SHP77 treated with DMSO at 0.1 percent for 48 hours (cell line): ENCODE data around the gene DMTF1.
"Not testable (repeated sequence)": the region's sequence is repeated elsewhere in the genome, so short reads cannot be mapped to it uniquely, and the experiment has no call there.

Experiments used
- DNase-seq: peaks from one replicate; lab custom pipeline; 2025; lab: John Stamatoyannopoulos, UW

DMTF1 gene, protein sequence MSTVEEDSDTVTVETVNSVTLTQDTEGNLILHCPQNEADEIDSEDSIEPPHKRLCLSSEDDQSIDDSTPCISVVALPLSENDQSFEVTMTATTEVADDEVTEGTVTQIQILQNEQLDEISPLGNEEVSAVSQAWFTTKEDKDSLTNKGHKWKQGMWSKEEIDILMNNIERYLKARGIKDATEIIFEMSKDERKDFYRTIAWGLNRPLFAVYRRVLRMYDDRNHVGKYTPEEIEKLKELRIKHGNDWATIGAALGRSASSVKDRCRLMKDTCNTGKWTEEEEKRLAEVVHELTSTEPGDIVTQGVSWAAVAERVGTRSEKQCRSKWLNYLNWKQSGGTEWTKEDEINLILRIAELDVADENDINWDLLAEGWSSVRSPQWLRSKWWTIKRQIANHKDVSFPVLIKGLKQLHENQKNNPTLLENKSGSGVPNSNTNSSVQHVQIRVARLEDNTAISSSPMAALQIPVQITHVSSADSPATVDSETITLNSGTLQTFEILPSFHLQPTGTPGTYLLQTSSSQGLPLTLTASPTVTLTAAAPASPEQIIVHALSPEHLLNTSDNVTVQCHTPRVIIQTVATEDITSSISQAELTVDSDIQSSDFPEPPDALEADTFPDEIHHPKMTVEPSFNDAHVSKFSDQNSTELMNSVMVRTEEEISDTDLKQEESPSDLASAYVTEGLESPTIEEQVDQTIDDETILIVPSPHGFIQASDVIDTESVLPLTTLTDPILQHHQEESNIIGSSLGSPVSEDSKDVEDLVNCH

DNA sequence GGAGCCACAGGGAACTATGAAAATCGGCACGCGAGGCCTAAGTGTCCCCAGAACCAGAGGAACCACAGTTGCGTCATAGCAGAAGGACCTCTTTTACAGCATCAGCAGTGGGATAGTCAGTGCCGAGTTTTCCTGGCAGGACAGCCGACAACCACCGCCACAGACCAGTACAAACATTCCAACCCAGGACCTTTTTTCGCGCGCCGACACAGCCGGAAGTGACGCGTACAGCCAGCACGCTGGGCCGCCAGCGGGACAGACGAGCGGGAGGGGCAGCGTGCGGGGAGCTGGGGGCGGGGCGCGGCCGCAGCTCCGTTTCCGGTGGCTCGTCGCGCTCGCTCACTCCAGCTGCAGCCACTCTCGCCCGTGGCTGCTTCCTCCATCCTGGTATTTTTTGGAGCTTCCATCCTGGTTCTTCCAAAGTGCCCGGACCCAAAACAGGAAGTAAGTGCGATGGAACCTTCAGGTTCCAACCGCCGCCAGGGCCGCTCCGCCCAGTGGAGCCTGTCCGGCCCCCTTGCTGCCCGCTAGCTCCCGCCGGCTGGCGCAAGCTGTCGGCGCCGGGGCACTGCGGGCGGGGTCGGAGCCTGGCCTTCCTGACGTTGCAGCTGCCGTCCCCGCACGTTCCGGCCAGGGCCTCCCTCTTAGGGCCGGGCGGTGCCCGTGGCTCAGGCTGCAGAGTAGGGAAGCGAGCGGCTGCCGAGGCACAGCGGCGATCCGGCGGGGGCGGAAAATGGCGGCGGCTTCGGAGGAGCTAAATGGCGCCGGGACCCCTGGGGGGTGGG, at the start of gene DMTF1:
Gene DMTF1, plus strand, starts transcription at position 342 of the 785 bp plus-strand sequence. CDS start 12,489 bp downstream, outside the sequence.
- DNase-seq, result peak; percentile 78

DNA sequence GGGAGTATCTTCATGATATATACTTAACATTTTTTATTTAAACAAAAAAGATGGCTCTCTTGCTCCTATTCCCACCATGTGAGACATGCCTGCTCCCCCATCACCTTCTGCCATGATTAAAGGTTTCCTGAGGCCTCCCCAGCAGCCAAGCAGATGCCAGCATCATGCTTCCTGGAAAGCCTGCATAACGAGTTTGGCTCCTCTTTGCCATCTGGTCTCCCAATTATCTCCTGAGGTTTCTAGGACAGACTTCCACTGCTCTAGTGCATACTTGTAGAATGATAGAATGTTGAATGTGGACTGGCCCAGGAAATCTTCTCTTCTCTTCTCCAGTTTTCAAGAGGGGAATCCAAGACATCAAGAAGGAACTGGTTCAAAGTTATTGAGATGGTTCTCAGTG, 46.9 kb upstream of the DMTF1 start:
- DNase-seq, result no peak

DNA sequence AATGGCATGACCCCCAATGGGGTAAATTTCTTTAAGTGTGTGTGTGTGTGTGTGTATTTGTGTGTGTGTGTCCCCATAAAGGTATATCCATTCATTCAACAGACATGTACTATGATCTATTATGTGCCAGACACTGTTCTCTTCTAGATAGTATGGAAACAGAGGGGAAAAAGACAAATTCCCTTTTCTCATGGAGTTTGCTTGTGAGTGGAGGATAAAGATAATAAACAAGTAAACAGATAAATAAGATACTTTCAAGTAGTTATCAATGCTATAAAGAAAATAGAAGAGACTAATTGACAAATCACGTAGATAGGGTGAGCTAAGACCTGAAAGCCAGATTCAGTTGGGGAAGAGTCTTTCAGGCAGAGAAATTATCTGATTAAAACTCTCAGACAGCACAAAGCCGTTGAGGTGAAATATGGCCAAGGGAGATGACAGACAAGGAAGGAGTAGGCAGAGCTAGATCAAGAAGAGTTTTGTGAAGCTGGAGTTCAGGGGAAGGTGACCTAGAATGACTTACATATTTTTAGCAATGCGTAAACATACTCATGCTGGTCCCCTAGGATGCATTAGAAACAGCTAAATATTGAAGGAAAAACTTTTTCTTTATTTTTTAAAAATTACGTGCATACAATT, 45.2 kb upstream of the DMTF1 start:
- DNase-seq, result no peak

DNA sequence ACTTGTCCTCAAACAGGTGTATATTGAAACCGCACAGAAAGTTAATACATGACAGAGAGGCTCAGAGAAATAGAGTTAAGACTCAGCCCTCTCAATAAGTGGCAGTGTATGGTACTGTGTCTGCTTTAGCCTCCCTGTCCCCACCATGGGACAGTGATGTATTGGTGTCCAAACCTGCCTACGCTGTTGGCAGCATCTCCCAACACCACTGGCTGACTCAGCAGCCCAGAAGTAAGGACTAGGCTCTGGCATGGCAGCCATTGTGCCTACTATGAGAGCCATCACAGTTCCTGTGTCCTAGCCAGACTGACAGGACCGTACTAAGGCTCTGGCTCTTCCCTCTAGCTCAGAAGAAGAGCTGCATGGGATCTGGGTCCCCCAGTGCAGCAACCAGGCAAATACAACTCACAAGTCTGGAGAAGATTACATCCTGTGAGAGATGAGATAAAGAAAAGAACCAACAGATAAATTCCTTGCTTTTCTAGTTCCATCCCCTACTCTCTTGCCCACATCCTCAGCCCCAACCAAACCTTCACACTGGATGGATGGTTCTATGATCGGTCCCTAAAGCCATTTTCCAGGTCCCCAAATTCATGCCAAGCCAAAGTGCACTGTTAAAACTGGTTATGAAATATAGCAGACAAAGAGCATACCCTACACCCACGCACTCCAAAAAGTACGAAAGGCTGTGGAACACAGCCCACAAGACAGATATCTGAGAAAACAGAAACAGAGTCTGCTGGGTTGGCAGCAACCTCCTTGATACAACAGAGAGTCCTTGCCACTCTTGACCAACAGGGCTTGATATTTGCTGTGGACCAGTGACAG, 44.1 kb upstream of the DMTF1 start:
- no peak for DNase-seq

DNA sequence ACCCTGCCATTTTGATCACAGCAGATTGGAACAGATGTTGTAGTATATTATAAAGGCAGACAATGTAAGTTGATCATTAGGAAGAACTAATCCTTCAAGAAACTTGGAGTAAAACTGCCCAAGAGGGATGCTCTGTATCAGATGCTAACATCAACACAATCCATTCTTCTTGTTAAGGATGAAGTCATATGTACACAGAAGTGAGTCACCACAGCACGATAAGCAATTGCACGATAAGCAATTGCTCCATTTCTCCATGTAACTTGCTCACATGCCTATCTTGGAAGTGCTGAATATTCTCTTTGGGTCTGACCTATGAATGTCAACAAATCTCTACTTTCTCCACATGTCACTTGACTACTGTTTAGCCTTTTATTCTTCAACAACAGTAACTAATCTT, 41.5 kb upstream of the DMTF1 start:
- DNase-seq, result no peak

DNA sequence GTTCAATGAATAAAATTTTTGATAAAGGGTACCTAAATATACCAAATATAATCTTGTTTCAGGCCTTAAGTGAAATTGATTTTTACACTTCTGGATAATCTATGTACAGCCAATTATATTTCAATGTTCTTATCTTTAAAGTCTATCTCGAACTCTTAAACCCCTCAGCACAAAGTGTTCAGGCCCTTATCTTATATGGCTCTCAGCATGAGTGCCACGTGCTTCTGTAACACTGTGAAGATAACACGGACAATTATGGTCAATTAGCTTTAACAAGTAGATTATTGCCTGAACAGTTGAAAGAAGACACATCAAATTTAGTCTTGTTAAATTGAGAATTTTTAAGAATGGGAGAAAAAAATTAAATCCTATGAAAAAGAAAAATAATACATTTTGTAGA, 40.4 kb upstream of the DMTF1 start:
- DNase-seq, result no peak

DNA sequence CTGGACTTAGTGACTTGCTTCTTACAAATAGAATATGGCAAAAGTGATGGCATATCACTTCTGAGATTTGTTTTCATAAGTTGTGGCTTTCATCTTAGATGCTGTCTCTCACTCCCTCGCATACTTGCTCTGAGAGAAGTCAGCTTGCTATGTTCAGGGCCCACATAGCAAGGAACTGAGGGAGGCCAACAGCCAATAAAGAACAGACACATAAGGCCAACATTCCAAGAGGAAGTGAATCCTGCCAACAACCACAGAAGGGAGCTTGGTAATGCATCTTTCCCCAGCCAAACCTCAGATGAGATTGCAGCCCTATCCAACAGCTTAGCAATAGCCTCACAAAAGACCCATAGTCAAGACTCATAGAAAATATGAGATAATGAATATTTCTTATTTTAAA, 39.2 kb upstream of the DMTF1 start:
- DNase-seq, result no peak

DNA sequence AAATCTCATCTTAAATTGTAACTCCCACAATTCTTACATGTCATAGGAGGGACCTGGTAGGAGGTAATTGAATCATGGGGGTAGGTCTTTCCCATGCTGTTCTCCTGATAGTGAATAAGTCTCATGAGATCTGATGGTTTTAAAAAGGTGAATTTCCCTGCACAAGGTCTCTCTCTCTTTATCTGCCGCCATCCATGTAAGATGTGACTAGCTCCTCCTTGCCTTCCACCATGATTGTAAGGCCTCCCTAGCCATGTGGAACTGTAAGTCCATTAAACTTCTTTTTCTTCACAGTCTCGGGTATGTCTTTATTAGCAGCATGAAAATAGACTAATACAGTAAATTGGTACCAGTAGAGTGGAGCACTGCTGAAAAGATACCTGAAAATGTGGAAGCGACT, 38.3 kb upstream of the DMTF1 start:
- DNase-seq, result not testable (repeated sequence)

DNA sequence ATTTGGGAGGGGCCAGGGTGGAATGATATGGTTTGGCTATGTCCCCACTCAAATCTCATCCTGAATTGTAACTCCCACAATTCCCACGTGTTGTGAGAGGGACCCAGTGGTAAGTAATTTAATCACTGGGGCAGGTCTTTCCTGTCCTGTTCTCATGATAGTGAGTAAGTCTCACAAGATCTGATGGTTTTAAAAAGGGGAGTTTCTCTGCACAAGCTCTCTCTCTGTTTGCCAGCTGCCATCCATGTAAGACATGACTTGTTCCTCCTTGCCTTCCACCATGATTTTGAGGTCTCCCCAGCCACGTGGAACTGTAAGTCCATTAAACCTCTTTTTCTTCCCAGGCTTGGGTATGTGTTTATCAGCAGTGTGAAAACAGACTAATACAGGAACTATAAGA, 36.5 kb upstream of the DMTF1 start:
- not testable (repeated sequence) for DNase-seq

DNA sequence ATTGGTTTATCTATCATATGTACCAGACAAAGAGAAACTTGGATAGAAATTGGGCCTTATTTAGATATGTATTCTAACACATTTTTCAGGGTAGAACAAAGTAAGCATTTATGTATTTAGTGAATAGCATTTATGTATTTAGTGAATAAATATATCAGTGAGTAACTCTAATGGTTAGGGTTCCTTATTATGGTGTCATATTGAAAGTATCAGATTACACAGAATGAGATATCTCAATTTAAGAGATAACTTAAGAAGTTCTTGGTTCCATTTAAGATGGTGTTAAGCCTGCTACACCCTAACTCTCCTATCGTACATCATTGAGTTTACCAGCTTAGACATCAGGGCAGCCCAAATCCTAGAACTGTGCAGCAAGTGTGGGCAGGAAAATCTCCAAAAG, 35.9 kb upstream of the DMTF1 start:
- no peak for DNase-seq

DNA sequence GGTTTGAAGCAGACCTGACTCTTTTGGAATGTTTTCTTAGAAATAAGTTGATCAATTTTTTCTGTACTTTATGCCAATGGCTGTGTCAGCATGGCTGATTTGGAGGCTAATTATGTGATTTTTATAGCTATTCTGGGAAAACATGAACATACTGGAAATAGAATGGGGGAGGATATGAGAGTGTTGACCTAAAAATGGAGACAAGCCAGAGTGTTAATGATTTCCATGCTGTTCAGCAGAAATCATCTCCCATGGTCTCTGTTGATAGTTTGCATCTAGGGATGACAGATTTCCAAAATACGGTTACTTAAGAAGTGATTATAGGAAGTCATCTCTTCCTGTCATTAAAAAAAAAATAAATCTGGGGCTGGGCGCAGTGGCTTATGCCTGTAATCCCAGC, 32.7 kb upstream of the DMTF1 start:
- no peak for DNase-seq

DNA sequence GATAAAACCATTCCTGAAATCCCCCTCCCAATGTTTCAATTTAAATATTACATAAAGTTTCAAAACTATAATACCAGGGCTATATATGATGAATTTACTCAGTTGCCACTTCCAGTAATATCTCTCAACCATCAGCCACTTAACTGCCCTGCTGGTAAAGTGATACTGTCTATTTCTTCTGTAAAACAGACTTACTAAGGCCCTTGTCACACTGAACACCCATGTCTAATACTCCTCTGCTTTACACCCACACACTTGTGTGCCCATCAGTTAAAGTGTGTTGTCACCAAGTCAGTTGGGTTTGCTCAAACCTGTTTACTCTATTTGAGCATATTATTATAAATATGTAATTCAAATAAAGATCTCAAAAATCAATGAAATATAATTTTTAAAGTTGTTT, 29.1 kb upstream of the DMTF1 start:
- DNase-seq, result no peak

DNA sequence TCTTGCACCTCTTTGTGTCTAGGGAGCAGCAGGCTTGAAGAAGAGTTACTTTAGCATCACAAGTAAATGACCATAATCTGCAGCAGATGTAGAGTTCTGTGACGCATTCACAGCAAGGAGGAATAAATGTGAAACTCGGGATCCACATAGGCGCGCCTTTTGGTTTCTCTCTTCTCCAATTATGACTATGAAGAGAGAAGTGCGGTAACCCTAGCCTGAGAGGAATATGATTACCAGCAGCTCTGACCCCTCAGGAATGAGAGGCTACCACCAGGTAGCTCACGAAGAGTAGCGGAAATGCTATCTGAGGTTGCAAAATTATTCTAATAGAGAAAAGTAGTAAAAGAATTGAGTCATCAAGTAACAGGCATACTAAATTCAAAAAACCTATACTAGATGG, 25.2 kb upstream of the DMTF1 start:
- DNase-seq, result no peak

DNA sequence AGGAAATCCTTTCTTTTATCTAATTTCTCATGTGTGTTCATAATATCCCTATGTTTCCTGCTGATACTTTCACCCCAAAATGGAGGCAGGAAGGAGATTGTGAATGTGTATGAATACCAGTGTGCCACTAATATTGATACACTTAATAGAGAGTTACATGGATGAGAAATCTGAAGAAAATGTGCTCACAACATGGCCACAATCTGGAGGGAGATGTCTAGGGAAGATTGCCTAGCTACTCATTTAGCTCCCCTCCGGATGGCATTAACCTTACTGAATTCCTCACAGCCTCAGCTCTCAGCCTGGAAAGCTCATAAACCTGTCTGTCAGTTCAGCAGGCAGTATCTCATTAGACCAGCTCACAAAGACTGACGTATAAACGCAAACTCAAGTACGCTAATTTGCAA, 23.4 kb upstream of the DMTF1 start:
- DNase-seq, result peak; percentile 25

DNA sequence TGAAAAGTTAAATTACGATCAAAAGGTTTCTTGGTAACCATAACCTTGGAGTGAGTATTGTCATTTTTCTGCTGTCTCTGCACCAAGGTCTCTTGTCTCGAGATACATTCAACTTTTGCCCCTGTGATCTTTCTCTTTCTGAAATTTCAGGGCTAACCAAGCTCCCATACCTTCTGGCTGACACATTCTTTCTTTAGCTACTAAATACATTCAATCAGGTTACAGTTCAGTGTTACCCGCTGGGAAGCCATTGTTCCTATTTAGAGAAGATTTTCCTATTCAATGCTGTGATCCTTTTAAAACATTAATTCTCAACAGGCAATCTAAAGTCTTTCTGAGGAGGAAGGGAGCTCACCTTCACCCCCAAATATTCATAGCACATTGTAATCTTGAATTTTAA, 22.9 kb upstream of the DMTF1 start:
- DNase-seq, result no peak

DNA sequence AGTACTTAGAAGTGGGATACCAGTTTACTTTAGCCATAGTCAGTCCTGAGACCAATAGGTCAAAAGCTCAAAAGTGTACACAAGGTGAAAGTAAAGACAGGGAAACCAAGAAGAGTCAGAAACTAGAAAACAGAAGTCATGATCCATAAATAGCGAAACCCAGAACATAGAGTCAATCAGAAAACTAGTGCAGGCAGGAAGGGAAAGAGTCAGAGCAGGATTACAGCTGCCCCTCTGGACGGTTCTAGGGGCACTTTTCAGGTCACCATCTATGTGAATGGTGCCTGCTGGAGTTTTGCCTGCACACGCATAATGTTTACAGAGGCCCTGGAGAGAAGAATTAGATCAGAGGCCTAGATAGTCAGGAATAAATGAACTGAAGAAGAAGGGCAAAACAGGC, 22.4 kb upstream of the DMTF1 start:
- no peak for DNase-seq

DNA sequence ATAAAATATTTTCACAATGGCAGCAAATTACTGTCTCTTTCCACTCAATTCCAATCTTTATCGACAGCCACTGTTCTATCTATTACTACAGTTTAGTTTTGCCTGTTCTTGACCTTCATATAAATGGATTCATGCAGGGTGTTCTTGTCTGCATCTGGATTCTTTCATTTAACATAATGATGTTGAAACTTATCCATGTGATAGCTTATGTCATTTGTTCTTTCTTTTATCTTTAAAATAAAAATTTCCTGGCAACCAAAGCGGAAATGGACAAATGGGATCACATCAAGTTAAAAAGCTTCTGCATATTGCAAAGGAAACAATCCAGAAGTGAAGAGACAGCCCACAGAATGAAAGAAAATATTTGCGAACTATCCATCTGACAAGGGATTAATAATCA, 20.5 kb upstream of the DMTF1 start:
- no peak for DNase-seq

DNA sequence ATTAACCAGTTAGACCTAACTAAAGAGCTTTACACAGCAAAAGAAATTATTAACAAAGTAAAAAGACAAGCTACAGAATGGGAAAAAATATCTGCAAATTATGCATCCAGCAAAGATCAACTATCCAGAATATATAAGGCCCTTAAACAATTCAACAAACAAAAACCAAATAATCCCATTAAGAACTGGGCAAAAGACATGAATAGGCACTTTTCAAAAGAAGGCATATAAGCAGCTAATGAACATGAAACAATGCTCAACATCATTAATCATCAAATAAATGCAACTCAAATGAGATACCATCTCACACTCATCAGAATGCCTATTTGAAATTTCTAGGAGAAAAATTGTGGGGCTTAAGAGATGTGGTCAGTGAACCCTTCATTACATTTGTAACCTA, 15.0 kb upstream of the DMTF1 start:
- DNase-seq, result no peak

DNA sequence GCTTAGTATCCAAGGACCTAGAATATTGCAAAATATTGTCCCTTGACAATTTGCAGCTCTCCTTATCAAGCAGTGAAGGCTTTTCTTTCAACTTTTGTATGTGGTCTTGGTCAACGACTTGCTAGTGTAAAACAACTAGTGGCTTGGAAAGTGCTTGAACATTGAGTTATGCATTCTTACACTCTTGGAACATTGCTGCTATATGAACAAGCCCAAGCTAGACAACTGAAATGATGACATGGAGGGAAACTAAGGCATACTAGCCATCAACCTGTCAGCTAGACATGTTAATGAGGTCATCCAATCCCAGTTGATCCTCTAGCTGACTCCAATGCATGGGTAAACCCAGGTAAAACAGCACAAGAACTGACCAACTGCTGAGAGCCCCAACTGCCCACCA, 12.7 kb upstream of the DMTF1 start:
- no peak for DNase-seq

DNA sequence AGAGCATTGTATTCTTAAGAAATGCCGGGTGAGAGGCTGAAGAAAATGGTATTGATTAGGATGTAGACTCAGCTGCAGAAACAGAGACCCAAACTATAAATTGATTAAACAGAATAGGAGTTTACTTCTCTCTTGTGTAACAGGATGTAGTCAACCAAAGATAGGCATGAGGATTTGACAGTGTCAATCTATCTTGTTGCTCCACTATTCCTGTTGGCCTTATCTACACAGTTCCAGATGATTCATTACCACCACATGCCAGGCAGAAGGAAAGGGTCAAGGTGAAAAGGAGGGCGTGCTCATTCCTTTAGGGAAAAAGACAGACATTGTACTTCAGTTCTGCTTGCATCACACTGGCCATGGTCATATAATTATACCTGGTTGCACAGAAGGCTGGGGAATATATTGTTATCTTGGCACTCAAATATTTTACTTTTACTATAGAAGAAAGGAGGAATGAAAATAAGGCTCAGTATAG, 11.9 kb upstream of the DMTF1 start:
- no peak for DNase-seq

DNA sequence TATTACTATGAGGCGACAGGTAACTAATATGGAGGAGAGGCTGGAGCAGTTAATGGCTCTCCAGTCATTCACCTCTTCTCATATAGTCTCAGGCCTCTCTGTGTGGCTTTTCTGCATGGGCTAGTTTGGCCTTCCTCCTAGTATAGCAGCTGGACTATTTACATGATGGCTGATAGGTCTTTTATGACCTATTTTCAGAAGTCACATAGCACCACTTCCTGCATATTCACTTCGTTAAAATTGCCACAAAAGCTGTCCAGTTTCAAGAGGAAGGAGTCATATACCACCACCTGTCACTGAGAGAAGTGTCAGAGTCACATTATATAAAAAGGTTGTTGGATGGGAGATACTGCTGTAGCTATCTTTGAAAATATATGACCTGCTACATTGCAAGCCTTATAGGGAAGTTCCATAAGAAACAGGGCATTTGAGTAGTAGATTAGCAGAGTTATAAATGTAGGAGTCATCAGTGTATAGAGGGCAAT, 8.0 kb upstream of the DMTF1 start:
- DNase-seq, result no peak
